MM.1S (cell line): ENCODE results near the gene FIBIN.
"Not testable (repeated sequence)": the region's sequence is repeated elsewhere in the genome, so short reads cannot be mapped to it uniquely, and the experiment has no call there.

ENCODE experiments used
- CTCF ChIP-seq: fragments of 300-600 bp; sonication (generic); IDR thresholded peaks from 2 replicates; pipeline ENCODE4 v1.5.1; 2016; ENCODE audit warnings: antibody characterized with exemption, low read length, mixed read lengths
- EZH2 ChIP-seq: fragments of 300-600 bp; sonication (generic); optimal IDR thresholded peaks from 2 replicates; pipeline ENCODE3; 2017; ENCODE audit warnings: low read depth, mild to moderate bottlenecking, antibody characterized with exemption, low read length, mixed read lengths

- TF ChIP-seq CTCF, EZH2: not testable (repeated sequence)
Measured at GRCh38 chr11:26977209-26977608, 16.7 kb upstream of the FIBIN start.
